ENCODE data around the gene PTK6. TPM values are rescaled to one million over a fixed set of nuclear protein-coding genes. Genes with fewer than 3 reads are reported as not detected.

Gene PTK6
- total and polyA plus RNA-seq, 2 donors (not counting 1 experiment from before 2014, with no cell fraction given): 0.86 to 2.3 TPM

DNA sequence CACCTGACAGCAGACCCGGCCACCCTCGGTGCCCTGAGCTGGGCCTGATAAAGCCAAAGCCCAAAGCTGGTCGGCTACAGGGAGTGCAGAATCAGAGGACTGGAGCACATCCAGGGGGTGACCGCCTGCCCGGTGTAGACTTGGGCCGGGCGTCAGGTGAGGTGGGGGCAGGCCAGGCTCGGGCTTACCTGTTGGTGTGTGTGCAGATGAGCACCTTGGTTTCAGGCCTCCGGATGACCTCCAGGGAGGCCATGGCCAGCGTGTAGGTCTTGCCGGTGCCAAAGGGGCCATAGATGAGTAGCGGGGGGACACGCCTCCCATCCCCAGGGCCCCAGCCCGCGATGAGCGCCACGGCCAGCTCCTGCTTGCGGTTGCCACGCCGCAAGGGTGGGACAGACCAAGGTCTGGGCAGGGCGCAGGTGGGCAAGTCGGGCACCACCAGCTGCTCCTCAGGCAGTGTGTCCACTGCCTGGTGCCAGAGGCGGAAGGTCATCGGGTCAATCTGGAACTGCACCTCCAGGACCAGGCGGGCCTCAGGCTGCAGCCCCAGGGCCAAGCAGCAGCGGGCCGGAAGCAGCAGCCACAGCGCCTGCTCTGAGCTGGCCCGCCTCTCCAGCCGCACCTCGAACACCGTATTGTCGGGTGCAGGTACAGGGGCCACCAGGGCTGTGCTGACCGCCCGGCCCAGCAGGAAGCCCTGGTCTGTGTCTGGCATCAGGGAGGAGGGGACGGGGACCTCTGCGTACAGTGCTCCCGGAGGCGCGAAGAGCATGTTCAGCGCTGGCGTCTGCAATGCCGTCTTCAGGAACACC lies 31.2 kb upstream of the PTK6 start:
- no peak for TF ChIP-seq EZH2 (IDR thresholded peaks at IDR 0.05; ENCODE audit: borderline replicate concordance, insufficient read depth, low read depth, low read length, poor library complexity, severe bottlenecking)
- TF ChIP-seq, protein P1, sequence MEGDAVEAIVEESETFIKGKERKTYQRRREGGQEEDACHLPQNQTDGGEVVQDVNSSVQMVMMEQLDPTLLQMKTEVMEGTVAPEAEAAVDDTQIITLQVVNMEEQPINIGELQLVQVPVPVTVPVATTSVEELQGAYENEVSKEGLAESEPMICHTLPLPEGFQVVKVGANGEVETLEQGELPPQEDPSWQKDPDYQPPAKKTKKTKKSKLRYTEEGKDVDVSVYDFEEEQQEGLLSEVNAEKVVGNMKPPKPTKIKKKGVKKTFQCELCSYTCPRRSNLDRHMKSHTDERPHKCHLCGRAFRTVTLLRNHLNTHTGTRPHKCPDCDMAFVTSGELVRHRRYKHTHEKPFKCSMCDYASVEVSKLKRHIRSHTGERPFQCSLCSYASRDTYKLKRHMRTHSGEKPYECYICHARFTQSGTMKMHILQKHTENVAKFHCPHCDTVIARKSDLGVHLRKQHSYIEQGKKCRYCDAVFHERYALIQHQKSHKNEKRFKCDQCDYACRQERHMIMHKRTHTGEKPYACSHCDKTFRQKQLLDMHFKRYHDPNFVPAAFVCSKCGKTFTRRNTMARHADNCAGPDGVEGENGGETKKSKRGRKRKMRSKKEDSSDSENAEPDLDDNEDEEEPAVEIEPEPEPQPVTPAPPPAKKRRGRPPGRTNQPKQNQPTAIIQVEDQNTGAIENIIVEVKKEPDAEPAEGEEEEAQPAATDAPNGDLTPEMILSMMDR (IDR thresholded peaks at IDR 0.05): no peak
- Mint-ChIP-seq H3K27ac (peak overlapping the region; percentile 83), H3K4me1 (peaks cover 29% of the 10 kb centered on the region), H3K4me3 (peak overlapping the region; percentile 88), H3K9me3 (ENCODE audit: insufficient read depth) (no peaks in the 10 kb centered on the region), H3K27me3 (no peaks in the 10 kb centered on the region)
- ChIA-PET POLR2A (interaction anchor here (0.6 to 2.3 kb wide), 8 partner anchors 13 to 297 kb away, joined by 4 to 16 read pairs (median 4); partner anchors contain the start of genes FNDC11, PTK6 and TPD52L2), CTCF (interaction anchor here (0.7 to 3.7 kb wide), 6 partner anchors 10 to 73 kb away, joined by 3 to 17 read pairs (median 3); partner anchors contain the start of genes PTK6 and SRMS)
- peak overlapping the region; percentile 87 for H3K4me2 ChIP-seq (replicated peaks; ENCODE audit: low read depth, low read length, poor library complexity, severe bottlenecking)
- H3K9me3 ChIP-seq (ENCODE audit: control extremely low read depth in 1 of 3, control insufficient read depth in 2 of 3, insufficient read depth in 1 of 3, low read length in 2 of 3): peaks cover 0 to 9% (median 0%) of the 10 kb centered on the region in 3 donors
- DNase-seq (no peak), ATAC-seq (ENCODE audit: low read depth) (peak; percentile 4)
- H3K9ac ChIP-seq (ENCODE audit: low read length): peak overlapping the region; percentile 59
- intact Hi-C loops (cut with micrococcal nuclease): no loop called here
- H2AFZ ChIP-seq (ENCODE audit: insufficient read depth, low read depth, low read length, poor library complexity, severe bottlenecking): no peak overlapping the region
- H3K36me3 ChIP-seq (replicated peaks in 1 of 2; ENCODE audit: control extremely low read depth in 1 of 2, control insufficient read depth in 1 of 2, extremely low read depth in 1 of 2, insufficient read depth in 2 of 2, low read length in 1 of 2): peaks cover 0 to 39% of the 10 kb centered on the region in 2 experiments
- H4K20me1 ChIP-seq (ENCODE audit: control insufficient read depth, insufficient read depth, low read length, poor library complexity, severe bottlenecking): peaks cover 85% of the 10 kb centered on the region
- H3K4me1 ChIP-seq (ENCODE audit: control insufficient read depth in 2 of 2, insufficient read depth in 2 of 2, low read length in 2 of 2): peaks cover 40 to 55% of the 10 kb centered on the region in 2 donors
- no peaks in the 10 kb centered on the region for H3K27me3 ChIP-seq (replicated peaks in 1 of 4; ENCODE audit: control extremely low read depth in 1 of 4, control insufficient read depth in 3 of 4, insufficient read depth in 4 of 4, low read length in 3 of 4)
- peak overlapping the region; percentile 46 to 65 for H3K27ac ChIP-seq (ENCODE audit: low read length in 2 of 2)
- H3K4me3 ChIP-seq (ENCODE audit: control extremely low read depth in 1 of 5, extremely low read depth in 1 of 5, insufficient read depth in 1 of 5, low read depth in 2 of 5, low read length in 4 of 5): peak overlapping the region in 4 of 5 experiments; percentile 44 to 64 (median 49)
- WGBS (ENCODE audit: insufficient coverage): 22% methylated on average over 43 of the region's 43 CpGs
- H3K79me2 ChIP-seq (ENCODE audit: control insufficient read depth, insufficient read depth, low read length): peaks cover 24% of the 10 kb centered on the region
